ENCODE data around the gene LRRC14B.

LRRC14B gene

DNA sequence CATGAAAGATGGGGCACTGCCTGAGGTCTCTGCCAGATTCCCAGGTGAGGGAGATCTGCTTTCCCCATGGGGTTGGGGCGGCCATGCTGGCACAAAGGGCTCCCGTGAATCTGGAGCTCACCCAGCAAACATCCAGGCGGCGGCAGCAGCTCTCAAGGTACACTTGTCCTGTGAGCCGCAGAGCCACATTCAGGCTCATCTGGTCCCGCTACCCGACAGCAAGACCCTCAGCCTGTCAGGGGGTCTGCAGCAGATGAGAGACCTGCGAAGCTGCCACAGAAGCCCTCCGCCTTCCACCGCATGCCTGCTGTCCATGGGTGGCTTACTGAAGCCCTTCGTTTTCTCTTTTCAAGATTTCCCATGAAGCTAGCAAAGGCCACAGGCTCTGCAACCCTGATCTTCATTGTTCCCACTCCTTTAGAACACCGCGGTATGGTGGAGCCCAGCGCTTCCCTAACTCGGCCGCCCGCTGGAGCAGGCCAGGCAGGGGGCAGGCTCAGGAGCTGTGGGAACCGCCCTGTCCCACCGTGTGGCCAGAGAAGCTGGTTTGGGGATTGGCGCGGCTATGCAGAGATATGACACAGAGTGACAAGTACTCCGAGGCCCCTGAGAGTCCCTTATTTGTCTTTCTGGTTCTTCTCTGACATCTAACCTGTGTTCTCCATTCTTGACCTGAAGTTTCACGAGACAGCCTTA lies 8.8 kb downstream of the LRRC14B start:
- H3K27ac ChIP-seq, result no peak overlapping the region
- DNase-seq, result no peak
- H3K27me3 ChIP-seq (replicated peaks), result no peaks in the 10 kb centered on the region
- in situ Hi-C loops (cut with HindIII; ENCODE audit: low pct_ligation_motif_present, low sequenced_read_pairs), result no loop called here
- H3K36me3 ChIP-seq (replicated peaks), result peaks cover 2% of the 10 kb centered on the region
- H3K4me3 ChIP-seq (ENCODE audit: low read depth, low read length), result no peak overlapping the region
- TF ChIP-seq, protein P1, sequence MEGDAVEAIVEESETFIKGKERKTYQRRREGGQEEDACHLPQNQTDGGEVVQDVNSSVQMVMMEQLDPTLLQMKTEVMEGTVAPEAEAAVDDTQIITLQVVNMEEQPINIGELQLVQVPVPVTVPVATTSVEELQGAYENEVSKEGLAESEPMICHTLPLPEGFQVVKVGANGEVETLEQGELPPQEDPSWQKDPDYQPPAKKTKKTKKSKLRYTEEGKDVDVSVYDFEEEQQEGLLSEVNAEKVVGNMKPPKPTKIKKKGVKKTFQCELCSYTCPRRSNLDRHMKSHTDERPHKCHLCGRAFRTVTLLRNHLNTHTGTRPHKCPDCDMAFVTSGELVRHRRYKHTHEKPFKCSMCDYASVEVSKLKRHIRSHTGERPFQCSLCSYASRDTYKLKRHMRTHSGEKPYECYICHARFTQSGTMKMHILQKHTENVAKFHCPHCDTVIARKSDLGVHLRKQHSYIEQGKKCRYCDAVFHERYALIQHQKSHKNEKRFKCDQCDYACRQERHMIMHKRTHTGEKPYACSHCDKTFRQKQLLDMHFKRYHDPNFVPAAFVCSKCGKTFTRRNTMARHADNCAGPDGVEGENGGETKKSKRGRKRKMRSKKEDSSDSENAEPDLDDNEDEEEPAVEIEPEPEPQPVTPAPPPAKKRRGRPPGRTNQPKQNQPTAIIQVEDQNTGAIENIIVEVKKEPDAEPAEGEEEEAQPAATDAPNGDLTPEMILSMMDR (IDR thresholded peaks at IDR 0.05; ENCODE audit: low read depth, low read length, missing control alignments), result no peak

DNA sequence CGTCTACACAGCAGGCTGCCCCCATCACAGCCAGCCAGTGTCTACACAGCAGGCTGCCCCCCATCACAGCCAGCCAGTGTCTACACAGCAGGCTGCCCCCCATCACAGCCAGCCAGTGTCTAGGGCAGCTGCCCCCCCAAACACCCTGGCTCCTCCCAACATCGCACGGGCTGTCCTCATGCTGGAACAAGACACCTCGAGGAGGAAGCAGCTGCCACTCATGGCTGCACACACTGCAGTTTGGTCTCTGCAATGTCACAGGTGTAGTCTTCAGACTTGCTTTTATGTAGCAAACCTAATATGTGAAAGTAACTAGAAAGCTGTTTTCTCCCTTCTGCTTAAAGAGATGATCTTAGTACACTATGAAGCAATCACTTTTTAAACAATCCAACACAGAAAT lies 9.7 kb downstream of the LRRC14B start:
- Histone ChIP-seq H3K4me3 (ENCODE audit: low read depth, low read length) (no peak overlapping the region), H3K27me3 (replicated peaks) (no peaks in the 10 kb centered on the region), H3K36me3 (replicated peaks) (peaks cover 2% of the 10 kb centered on the region), H3K27ac (no peak overlapping the region)
- in situ Hi-C loops (cut with HindIII; ENCODE audit: low pct_ligation_motif_present, low sequenced_read_pairs), result no loop called here
- no peak for DNase-seq
- TF ChIP-seq, protein P1 (IDR thresholded peaks at IDR 0.05; ENCODE audit: low read depth, low read length, missing control alignments), result no peak

DNA sequence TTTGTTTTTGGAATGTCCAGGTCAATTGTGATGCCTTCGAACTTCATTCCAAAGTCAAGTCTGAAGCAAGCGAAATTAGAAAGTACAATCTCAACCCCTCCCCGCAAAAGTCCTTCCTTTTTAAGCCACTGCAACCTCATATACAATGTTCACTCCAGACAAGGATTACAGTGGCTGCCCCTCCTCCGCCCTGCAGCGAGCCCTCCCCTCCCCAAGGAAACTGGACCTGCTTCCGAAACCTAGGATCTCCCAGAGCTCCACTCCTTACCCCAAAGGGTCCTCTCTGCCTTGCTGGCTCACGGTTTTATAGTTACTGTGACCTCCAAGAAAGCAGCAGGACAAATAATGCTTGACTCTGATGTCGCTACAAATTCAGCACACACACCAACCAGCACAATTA lies 10.4 kb downstream of the LRRC14B start:
- in situ Hi-C loops (cut with HindIII; ENCODE audit: low pct_ligation_motif_present, low sequenced_read_pairs), result no loop called here
- Histone ChIP-seq H3K27me3 (replicated peaks) (no peaks in the 10 kb centered on the region), H3K4me3 (ENCODE audit: low read depth, low read length) (no peak overlapping the region), H3K27ac (no peak overlapping the region), H3K36me3 (replicated peaks) (peaks cover 2% of the 10 kb centered on the region)
- TF ChIP-seq, protein P1 (IDR thresholded peaks at IDR 0.05; ENCODE audit: low read depth, low read length, missing control alignments), result no peak
- DNase-seq, result no peak

DNA sequence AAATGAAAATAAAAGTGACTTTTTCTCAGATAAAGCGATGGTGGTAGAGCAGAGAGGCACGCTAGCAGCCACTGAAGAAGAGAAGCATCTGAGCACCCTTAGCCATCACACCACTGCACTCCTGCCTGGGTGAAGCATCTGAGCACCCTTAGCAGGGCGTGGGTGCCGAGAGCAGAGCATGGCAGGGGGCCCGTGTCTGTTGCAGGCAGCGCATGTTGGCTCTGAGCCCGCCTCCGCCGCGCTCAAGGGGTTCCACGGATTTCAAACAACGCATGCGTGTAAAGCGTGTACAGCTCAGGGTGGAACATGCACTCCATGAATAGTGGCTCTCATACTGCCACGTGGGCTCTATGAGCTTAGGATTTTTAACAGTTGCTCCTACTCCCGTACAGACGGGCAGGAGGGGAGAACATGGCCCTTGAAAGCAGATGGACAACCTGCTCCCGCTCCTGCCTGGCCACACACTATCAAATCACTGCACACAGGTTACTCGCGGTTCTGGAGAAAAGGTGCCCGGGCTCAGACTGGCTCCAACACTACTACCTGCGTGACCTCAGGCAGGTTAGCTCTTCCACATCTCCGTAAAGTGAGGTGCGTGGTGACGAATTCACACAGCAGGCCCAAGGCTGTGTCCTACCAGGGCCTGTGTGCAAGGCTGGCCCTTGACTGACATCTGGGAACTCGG lies 12.1 kb downstream of the LRRC14B start:
- DNase-seq, result no peak
- no peak overlapping the region for H3K4me3 ChIP-seq (ENCODE audit: low read depth, low read length)

DNA sequence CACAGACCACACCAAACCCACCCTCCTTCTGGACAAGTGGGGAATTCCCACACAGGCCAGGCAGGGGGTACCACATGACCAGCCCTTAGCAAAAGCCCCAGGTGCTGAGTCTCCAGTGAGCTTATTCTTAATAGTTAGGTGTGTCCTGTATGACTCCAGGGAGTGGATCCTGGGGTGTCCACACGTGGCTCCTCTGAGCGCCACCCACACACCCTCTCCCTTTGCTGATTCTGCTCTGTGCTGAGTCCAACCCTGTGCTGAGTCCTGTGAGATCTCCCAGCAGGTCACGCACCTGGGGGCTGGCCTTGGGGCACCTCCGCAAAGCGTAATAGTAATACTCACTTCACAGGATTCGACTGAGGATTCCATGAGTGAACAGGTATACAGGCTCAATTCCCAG lies 12.7 kb downstream of the LRRC14B start:
- Histone ChIP-seq H3K27ac (no peak overlapping the region), H3K27me3 (replicated peaks) (no peaks in the 10 kb centered on the region), H3K36me3 (replicated peaks) (peaks cover 2% of the 10 kb centered on the region), H3K4me3 (ENCODE audit: low read depth, low read length) (no peak overlapping the region)
- DNase-seq, result no peak
- TF ChIP-seq, protein P1 (IDR thresholded peaks at IDR 0.05; ENCODE audit: low read depth, low read length, missing control alignments), result no peak
- in situ Hi-C loops (cut with HindIII; ENCODE audit: low pct_ligation_motif_present, low sequenced_read_pairs), result no loop called here

More for the DNA sequence above, 12.1 kb downstream of the LRRC14B start:
- H3K36me3 ChIP-seq (replicated peaks), result peaks cover 2% of the 10 kb centered on the region
- H3K27me3 ChIP-seq (replicated peaks), result no peaks in the 10 kb centered on the region
- H3K27ac ChIP-seq, result no peak overlapping the region
- TF ChIP-seq, protein P1 (IDR thresholded peaks at IDR 0.05; ENCODE audit: low read depth, low read length, missing control alignments), result no peak
- in situ Hi-C loops (cut with HindIII; ENCODE audit: low pct_ligation_motif_present, low sequenced_read_pairs), result no loop called here
